PC-9 (cell line): Measurements from ENCODE around the gene FHL1.

ENCODE experiments used
- EZH2 ChIP-seq: fragments of 200-600 bp; sonication (generic); IDR thresholded peaks from 2 replicates; pipeline ENCODE4 v1.8.0; 2017; ENCODE audit warnings: antibody characterized with exemption, low read depth
- TF ChIP-seq, protein P1 (sequence below): fragments of 200-600 bp; sonication (generic); conservative IDR thresholded peaks from 2 replicates; pipeline ENCODE4 v1.6.1; 2017; ENCODE audit warnings: mixed run types, antibody characterized with exemption, mild to moderate bottlenecking, moderate library complexity

DNA sequence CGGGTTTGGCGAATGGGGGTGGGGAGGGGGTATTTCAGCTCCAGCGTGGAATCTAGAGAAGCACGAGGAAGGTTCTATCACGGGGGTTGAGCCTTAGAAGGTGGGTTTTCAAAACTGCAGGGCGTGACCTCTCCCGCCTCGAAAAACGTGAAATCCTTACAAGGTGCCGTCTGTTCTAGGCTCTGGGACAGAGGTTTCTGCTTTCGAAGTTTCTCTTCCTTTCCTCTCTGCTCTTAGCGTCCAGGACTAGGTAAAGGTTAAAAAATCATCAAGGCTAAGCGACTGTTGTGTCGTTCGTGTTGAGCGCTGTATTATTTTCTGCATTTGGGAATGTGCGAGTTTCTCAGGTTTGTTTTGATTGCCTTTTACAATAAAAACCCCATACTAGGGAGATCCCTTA is 1.1 kb downstream of the FHL1 start:
- TF ChIP-seq, protein P1, sequence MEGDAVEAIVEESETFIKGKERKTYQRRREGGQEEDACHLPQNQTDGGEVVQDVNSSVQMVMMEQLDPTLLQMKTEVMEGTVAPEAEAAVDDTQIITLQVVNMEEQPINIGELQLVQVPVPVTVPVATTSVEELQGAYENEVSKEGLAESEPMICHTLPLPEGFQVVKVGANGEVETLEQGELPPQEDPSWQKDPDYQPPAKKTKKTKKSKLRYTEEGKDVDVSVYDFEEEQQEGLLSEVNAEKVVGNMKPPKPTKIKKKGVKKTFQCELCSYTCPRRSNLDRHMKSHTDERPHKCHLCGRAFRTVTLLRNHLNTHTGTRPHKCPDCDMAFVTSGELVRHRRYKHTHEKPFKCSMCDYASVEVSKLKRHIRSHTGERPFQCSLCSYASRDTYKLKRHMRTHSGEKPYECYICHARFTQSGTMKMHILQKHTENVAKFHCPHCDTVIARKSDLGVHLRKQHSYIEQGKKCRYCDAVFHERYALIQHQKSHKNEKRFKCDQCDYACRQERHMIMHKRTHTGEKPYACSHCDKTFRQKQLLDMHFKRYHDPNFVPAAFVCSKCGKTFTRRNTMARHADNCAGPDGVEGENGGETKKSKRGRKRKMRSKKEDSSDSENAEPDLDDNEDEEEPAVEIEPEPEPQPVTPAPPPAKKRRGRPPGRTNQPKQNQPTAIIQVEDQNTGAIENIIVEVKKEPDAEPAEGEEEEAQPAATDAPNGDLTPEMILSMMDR = no peak
- no peak for TF ChIP-seq EZH2
